CD4-positive, alpha-beta T cell treated with Interleukin-6 at 100 ng/mL for 8 hours (primary cell): ENCODE measurements around the gene PNLIPRP1.

Experiments
- DNase-seq: peaks from one replicate; pipeline ENCODE4 v3.0.0-alpha.2; 2020; ENCODE audit warnings: mixed read lengths, low spot score

Gene PNLIPRP1

GRCh38 chr10:116590590-116591444, at the start of gene PNLIPRP1:
Gene PNLIPRP1, plus strand, starts transcription at chr10:116590959. Its CDS starts 171 bp downstream, at chr10:116591130.
- no peak for DNase-seq

GRCh38 chr10:116542007-116542677, 48.6 kb upstream of the PNLIPRP1 start:
- no peak for DNase-seq

DNA sequence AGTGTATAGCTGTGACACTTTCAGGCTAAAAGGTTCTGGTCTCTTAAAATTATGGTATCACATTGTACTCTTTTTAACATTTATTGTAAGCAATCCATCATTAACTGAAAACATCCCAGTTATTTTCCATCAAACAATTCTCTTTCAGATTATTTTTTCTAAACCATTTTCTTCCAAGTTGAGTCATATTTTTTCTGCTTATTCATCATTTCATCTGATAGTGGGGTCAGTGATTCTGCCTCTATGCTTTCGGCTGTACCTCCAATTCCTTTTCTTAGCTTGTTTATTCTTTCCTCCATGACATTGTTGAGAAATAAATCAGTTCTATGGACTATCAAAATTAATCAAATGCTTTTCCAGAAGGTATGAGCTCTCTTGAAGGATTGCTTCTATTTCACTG, 45.6 kb upstream of the PNLIPRP1 start:
- DNase-seq = no peak

- no peak for DNase-seq
These were observed 45.0 kb upstream of the PNLIPRP1 start, which contains the start of gene PNLIP for GRCh38 chr10:116545756-116546155. Gene PNLIP, plus strand, starts transcription at chr10:116545931. Its CDS starts 162 bp downstream, at chr10:116546093.

DNA sequence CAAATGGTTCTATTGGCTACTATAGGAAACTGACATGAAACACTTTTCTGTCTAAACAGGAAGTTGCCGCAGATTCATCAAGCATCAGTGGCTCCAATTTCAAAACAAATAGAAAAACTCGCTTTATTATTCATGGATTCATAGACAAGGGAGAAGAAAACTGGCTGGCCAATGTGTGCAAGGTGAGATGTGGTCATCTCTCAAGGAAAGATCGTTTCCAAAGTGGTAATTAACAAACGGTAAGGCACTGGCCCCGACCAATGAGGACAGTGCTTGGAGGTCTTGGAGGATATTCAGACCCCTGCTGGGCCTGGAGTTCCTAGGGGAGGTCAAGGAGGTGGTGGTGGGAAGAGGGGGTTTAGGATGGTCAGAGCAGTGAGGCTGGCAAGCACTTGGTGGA, 42.5 kb upstream of the PNLIPRP1 start:
- DNase-seq = no peak

GRCh38 chr10:116553378-116553980, 37.3 kb upstream of the PNLIPRP1 start:
- no peak for DNase-seq

GRCh38 chr10:116554628-116555027, 36.1 kb upstream of the PNLIPRP1 start:
- no peak for DNase-seq

DNA sequence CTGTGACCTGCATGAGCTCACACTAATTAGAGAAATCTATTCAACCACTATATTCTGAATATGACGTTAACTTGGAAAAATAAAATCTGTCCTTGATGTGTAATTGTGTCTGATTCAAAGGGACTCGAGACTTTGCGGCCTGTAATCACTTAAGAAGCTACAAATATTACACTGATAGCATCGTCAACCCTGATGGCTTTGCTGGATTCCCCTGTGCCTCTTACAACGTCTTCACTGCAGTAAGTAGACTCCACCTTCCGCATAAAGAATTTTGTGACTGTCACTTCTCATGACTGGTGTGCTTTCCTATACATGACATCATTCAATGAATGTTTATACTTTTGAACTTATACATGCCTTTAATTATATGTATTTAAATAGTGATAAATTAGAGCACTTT, 34.9 kb upstream of the PNLIPRP1 start:
- no peak for DNase-seq

- DNase-seq = no peak
These were observed 33.4 kb upstream of the PNLIPRP1 start for GRCh38 chr10:116557305-116557880.

- DNase-seq = no peak
These were observed 25.2 kb upstream of the PNLIPRP1 start for GRCh38 chr10:116565534-116565933.

- no peak for DNase-seq
These were observed 23.8 kb upstream of the PNLIPRP1 start for GRCh38 chr10:116566932-116567331.

GRCh38 chr10:116567335-116567734, 23.4 kb upstream of the PNLIPRP1 start:
- no peak for DNase-seq

- DNase-seq = no peak
These were observed 16.0 kb upstream of the PNLIPRP1 start for GRCh38 chr10:116574797-116575196.

- DNase-seq = no peak
These were observed 2.7 kb upstream of the PNLIPRP1 start for GRCh38 chr10:116587878-116588591.

GRCh38 chr10:116588995-116589394, 1.8 kb upstream of the PNLIPRP1 start:
- no peak for DNase-seq

GRCh38 chr10:116589926-116590325, 833 bp upstream of the PNLIPRP1 start:
- DNase-seq = no peak

DNA sequence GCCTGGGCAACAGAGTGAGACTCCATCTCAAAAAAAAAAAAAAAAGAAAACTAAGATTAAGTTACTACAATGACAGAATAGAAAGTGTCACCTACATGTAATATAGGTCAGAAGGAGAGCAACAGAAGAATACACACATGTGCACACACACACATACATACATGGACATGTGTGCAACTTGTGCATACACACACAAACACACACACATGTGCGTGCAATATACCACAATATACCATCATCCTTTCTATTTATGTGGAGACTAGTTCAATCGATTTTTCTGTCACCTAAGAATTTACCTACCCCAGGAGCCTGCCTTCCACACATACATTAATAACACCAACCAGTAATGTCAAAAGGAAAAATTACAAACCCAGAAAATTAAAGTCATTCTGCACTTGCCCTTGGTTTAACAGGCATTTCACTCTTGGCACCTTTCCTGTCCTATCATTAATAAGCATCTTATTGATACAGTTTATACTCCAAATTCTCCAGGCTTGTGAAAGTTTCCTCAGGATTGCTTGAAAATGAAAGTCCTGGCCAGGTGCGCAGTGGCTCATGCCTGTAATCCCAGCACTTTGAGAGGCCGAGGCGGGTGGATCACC, 2.5 kb downstream of the PNLIPRP1 start:
- DNase-seq = no peak

DNA sequence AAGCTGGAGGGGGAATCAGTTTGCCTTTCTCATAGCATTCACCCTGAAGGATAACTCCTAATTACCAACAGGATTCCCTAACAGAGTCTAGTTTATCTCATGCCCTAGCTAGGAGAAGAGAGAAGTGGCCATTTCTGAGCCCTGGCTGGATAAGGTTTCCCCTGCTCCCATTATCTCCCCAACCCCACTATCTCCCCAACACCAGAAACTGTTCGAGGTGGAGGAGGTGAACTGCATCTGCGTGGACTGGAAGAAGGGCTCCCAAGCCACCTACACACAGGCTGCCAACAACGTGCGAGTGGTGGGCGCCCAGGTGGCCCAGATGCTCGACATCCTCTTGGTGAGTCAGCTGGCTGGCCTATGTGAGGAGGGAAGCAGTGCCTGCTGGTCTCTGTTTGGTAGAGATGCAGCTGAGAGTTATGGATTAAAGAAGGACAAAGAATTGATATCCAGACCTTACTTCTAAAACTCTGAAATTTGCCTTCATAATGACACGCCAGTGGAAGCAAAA, 3.8 kb downstream of the PNLIPRP1 start:
- no peak for DNase-seq

DNA sequence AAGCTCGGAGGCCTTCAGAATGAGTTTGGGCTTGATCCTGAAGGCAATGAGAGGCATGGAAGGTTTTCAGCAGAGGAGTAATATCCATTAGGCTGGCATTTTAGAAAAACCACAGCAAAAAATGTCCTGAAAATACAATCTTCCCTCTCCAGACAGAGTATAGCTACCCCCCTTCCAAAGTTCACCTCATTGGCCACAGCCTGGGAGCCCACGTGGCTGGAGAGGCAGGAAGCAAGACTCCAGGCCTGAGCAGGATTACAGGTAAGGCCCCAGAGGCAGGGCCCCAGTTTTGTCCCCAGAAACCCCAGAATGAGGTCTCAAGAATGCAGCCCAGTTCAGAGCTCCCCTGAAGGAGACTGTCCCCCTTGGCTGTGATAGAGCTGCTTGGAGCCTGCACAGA, 5.3 kb downstream of the PNLIPRP1 start:
- no peak for DNase-seq

DNA sequence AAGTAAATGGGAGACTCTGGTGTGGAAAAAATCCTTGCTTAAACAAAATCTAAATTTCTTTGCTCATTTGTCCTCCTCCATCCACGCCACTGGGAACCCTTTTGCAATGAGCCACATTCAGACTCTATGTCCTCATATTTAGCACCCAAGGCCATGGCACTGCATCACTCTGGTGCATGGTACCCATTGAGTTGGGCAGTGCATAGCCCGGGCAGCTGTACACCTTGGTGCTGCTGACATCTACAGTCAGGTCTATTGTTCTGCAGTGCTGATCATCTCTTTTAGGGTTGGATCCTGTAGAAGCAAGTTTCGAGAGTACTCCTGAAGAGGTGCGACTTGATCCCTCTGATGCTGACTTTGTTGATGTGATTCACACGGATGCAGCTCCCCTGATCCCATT, 6.8 kb downstream of the PNLIPRP1 start:
- no peak for DNase-seq

DNA sequence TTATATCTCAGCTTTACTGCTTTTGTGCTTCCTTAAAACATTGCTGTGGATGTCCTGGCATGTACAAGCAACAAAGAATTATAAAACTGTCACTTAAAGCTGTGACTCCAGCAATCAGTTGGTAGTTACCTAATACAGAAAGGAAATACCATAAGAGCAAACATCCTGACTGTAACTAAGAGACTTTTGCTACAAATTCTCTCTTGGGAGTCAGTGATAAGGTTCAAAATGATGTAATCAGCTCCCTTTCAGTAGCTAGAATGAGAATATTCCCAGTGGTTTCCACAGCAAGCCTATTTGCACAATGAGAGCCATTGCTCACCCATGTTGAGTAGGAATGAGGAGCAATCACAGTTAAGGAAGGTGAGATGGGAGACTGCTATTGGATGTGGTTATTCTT, 7.6 kb downstream of the PNLIPRP1 start:
- DNase-seq = no peak
